IPS-11a (cell line): ENCODE data around the gene KRT81.
"Not testable (repeated sequence)": the region's sequence is repeated elsewhere in the genome, so short reads cannot be mapped to it uniquely, and the experiment has no call there.

Experiments
- H3K4me3 ChIP-seq: one replicate; pipeline ENCODE4 v1.5.1; 2013; ENCODE audit warnings: low read depth, low read length, control low read depth

KRT81 gene

GRCh38 chr12:52300796-52301691, 9.7 kb upstream of the KRT81 start:
- no peak overlapping the region for H3K4me3 ChIP-seq

- H3K4me3 ChIP-seq, result no peak overlapping the region
Measured at GRCh38 chr12:52298677-52299190, 7.4 kb upstream of the KRT81 start.

GRCh38 chr12:52296572-52297215, 5.4 kb upstream of the KRT81 start:
- H3K4me3 ChIP-seq, result no peak overlapping the region

DNA sequence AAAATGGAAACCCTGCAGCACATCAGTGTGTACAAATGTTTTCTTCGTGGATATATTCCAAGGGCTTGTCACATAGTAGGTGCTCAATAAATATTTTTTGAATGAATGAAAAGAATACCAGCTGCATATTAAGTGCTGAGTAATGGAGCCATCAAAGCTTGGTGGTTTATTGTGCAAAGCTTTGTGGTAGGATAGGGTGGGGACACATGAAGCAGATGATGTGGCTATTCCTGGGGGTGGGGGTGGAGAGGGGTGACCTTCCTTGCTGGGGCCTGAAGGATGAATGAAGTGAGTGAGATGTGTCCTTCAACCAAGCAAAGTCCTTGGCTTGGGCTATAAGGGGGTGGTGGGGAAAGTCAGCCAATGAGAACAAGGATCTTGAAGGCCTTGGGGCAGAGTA, 4.3 kb upstream of the KRT81 start:
- no peak overlapping the region for H3K4me3 ChIP-seq

DNA sequence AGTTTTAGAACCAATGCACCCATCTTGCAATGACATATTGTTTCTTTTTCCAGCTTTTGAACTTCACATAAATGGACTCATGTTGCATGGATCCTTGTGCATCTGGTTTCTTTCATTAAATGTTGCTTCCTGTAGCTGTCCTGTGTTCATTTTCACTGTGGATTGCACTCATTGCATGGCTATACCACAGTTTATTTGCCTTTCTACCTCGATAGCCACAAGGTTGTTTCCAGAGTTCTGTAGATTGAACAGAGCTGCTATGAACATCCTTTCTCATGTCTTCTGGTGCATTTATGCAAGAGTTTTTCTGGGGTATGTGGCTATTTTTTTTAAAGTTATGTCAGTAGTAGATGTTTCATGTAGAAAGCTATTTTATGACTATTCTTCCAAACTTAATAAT, 3.5 kb upstream of the KRT81 start:
- H3K4me3 ChIP-seq, result no peak overlapping the region

- H3K4me3 ChIP-seq, result no peak overlapping the region
Measured at GRCh38 chr12:52293926-52294325, 2.6 kb upstream of the KRT81 start.

DNA sequence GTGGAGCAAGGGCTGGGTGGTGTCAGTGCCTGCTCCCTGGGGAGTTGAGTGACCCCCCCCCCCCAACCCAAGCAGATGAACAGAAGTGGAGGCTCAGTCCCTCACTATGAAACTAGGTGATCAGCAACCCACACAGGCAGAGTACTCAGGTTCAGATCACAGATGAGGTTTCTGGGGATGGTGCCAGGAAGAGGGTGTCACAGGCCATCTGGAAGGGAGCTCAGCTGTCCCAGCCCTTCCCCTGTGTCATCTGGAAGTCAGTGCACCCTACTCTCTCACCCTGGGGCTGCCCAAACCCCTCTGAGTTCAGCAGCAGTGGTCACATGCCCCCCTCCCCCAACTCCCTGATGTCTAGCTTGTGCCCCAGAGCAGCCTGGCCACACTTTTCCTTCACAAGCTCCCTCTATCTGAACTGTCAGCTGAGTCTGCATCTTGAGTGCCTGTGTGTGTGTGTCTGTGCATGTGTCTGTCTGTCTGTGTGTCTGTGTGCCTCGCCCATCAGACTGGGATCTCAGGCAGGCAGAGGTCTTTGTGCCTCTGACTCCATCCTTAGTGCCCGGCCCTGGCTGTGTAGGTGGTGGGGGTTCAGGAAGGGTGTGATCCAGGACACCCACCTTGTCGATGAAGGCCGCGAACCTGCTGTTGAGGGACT, 725 bp downstream of the KRT81 start:
- H3K4me3 ChIP-seq, result not testable (repeated sequence)

DNA sequence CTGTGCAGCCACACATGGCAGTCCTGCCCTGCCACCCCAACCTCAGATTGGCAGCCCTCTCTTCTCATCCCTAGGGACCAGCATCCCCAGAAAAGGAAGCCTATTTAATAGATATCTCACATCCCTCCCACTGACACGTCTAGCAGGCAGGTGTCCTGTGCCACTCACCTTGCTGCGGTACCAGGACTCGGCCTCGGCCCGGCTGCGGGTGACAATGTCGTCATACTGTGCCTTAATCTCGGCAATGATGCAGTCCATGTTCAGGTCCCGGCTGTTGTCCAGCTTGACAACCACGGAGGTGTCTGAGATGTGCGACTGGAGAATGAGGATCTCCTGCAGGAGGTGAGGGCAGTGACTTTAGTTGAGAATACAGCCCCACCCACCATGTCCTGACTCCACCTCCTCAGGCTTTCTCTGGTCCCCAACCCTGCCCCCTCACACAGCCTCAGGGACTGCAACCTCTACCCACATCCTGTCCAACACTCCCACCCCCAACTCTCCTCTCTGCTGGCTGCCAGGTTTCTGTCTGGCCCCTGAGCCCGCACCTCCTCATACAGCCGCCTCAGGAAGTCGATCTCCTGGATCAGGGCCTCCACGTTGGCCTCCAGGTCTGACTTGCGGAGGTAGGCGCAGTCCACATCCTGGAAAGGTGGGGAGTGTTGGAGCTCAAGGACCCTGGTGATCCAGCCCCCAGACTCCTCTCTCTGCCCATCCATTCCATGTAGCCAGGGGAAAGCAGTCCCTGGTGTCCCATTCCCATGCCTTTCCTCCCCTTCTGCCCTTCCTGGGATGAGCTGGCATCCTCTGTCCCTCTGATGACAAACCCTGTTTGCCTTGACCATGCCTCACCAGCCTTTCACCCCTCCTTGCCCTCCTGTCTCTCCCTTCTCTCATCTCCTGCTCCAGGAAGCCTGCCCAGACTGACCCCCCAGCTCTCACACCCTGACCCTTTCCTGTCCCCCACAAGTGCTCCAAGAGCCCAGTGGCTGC, 3.2 kb downstream of the KRT81 start:
- H3K4me3 ChIP-seq, result not testable (repeated sequence)

GRCh38 chr12:52286857-52287785, 4.2 kb downstream of the KRT81 start:
- H3K4me3 ChIP-seq, result not testable (repeated sequence)

- H3K4me3 ChIP-seq, result no peak overlapping the region
Measured at GRCh38 chr12:52285851-52286530, 5.3 kb downstream of the KRT81 start.

GRCh38 chr12:52285172-52285745, 6.1 kb downstream of the KRT81 start:
- H3K4me3 ChIP-seq, result no peak overlapping the region

GRCh38 chr12:52284562-52285171, 6.7 kb downstream of the KRT81 start:
- H3K4me3 ChIP-seq, result no peak overlapping the region

DNA sequence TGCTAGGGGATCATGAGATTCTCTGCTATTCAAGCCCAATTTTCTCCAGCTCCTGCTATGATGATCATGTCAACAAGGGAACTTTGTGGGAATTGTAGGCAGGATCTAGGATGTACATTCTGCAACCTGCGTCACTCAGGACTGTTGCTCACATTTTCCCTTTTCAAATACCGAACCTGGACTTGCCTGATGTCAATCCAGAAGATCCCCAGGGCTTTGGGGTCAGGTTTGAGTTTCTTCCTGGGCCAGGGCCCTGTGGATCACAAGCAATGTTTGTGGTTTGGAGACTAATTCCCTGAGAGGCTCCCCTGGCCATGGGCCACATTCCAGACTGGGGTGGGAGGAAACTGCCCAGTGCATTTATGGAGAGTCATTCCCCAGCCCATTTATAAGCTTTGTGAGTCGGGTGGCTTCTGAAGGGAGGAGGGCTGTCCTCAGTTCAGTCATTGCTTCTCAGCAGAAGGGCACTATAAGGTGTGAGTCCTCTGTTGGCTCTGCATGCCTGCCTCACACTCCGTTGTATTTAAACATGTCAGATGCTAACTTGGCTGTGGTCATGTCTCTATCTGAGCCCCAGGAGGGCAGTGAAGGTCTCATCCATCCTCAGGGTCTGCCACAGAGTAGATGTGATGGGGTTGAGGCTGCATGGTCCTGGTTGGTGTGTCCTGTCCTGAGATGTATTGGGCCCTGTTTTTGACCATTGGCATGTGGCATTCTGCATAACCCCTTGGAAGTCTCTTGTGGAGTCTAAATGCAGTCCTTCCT, 10.4 kb downstream of the KRT81 start:
- H3K4me3 ChIP-seq, result no peak overlapping the region

DNA sequence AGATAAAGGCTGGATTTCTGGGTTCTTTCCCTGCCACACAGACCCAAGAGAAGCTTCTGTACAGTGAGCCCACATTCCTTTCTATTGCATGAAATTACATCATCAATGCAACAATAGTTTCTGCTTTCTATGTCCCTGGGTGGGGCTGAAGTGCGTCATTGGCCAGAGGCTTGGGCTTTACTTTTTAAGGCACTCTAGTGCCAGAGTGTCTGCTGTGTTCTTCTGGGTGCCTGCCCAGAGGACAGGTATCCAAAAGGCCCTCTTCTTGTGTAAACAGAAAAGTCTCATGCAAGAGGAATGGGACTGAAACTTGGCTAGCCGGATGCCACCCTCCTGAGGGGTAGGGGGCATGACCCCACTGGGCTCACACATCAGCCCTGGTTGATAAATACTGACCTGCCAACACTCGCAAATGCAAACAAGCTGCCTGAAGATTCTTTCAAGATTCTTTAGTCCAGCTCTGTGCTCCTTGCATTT, 11.0 kb downstream of the KRT81 start:
- H3K4me3 ChIP-seq, result no peak overlapping the region

DNA sequence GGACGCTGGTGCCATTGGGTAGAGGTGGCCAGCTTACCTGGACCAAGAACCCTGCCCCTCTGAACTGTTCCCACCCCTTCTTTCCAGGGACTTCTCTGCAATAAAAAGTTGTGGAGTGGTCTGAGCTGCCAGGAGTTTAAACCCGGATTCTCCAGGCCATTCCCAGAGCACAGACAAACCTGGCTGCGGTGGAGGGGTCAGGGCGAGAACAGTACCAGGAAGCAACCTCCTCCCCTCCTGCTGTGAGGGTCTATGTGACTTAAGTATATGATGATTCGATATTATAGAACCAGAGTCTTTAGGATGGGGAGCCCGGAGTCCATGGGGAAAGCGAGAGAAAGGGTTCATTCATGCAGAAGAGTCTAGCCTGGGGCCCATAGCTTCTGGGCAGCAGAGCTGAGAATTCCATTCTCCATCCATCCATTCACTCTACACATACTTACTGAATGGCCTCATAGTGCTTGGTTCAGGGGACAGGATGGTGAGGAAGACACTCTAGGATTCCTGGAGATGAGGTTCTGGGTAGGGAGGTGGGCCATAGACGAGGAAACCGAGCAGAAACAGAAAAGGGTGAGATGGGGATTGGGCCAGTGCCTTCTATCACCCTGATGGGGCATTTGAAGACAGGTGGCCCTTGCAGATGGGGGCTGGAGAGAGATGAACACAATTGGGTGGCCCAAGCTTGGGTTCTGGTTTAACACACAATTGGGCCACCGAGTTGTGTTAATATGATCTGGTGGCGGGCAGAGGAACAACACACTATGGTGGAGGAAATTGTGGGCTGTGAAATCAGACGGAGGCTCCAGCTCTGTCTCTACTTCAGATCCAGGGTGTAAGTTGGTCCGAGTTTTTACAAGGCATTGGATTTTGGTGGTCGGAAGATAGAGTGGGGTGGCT, 11.7 kb downstream of the KRT81 start:
- no peak overlapping the region for H3K4me3 ChIP-seq
